OCI-LY3 (cell line): ENCODE results near the gene BMP8B.

Source experiments
- EZH2phosphoT487 ChIP-seq: fragments of 200-600 bp; shearing (Covaris generic); IDR thresholded peaks from 2 replicates; pipeline ENCODE4 v1.6.1; 2018; ENCODE audit warnings: antibody characterized with exemption, mixed run types, low read depth
- TF ChIP-seq, protein P1 (sequence below): fragments of 200-600, 300-600 bp; sonication (generic); IDR thresholded peaks from 2 replicates; pipeline ENCODE4 v1.5.1; 2014; ENCODE audit warnings: antibody characterized with exemption, low read length, low read depth

DNA sequence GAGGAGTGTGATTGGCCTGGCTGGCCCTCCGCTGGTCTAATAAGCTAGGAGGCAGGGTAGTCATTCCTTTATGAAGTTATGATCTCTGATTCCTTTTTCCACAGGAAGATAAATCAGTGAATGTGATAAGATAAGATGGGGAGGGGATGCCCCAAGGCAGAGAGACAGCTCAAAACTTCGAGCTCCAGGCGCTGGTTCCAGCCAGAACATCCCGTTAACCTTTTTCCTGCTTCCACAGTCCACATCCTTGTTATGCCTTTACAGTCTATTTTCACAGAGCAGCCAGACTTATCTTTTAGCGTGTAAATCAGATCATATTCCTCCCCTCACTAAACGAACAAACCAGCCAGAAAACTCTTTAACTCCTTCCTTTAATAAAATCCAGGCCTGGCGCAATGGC lies 38.5 kb upstream of the BMP8B start:
- TF ChIP-seq, protein P1, sequence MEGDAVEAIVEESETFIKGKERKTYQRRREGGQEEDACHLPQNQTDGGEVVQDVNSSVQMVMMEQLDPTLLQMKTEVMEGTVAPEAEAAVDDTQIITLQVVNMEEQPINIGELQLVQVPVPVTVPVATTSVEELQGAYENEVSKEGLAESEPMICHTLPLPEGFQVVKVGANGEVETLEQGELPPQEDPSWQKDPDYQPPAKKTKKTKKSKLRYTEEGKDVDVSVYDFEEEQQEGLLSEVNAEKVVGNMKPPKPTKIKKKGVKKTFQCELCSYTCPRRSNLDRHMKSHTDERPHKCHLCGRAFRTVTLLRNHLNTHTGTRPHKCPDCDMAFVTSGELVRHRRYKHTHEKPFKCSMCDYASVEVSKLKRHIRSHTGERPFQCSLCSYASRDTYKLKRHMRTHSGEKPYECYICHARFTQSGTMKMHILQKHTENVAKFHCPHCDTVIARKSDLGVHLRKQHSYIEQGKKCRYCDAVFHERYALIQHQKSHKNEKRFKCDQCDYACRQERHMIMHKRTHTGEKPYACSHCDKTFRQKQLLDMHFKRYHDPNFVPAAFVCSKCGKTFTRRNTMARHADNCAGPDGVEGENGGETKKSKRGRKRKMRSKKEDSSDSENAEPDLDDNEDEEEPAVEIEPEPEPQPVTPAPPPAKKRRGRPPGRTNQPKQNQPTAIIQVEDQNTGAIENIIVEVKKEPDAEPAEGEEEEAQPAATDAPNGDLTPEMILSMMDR = no peak
- TF ChIP-seq EZH2phosphoT487 = no peak
